ACC112 (cell line): ENCODE data around the gene BTRC.
"Not testable (repeated sequence)": the region's sequence is repeated elsewhere in the genome, so short reads cannot be mapped to it uniquely, and the experiment has no call there.

Experiments
- H2AFZ ChIP-seq: fragments of 200-600 bp; sonication (generic); one replicate; pipeline ENCODE4 v1.6.0; 2017; ENCODE audit warnings: antibody characterized with exemption, low read length; ENCODE audit not compliant: unreplicated experiment
- H3K27ac ChIP-seq: fragments of 200-600 bp; sonication (generic); 2 replicates; pipeline ENCODE4 v1.5.1; 2014; ENCODE audit warnings: low read depth, mild to moderate bottlenecking, antibody characterized with exemption, low read length, moderate library complexity
- H3K27me3 ChIP-seq: fragments of 200-600 bp; sonication (generic); 2 replicates; pipeline ENCODE4 v1.6.1; 2014; ENCODE audit warnings: mild to moderate bottlenecking, antibody characterized with exemption, low read length, moderate library complexity, mixed read lengths; ENCODE audit not compliant: insufficient read depth
- H3K36me3 ChIP-seq: fragments of 200-600 bp; sonication (generic); 2 replicates; pipeline ENCODE4 v1.6.1; 2016; ENCODE audit warnings: mild to moderate bottlenecking, antibody characterized with exemption, low read length, moderate library complexity, mixed read lengths; ENCODE audit not compliant: insufficient read depth
- H3K4me1 ChIP-seq: fragments of 200-600 bp; sonication (generic); one replicate; pipeline ENCODE4 v1.6.1; 2016; ENCODE audit warnings: low read length, mixed read lengths; ENCODE audit not compliant: insufficient read depth, unreplicated experiment, control insufficient read depth
- H3K4me3 ChIP-seq: fragments of 200-600 bp; sonication (generic); 2 replicates; pipeline ENCODE4 v1.5.1; 2014; ENCODE audit warnings: mild to moderate bottlenecking, low read depth, low read length
- H3K79me2 ChIP-seq: fragments of 200-600 bp; sonication (generic); one replicate; pipeline ENCODE4 v1.6.0; 2016; ENCODE audit warnings: low read length; ENCODE audit not compliant: control insufficient read depth, unreplicated experiment, insufficient read depth

BTRC gene

GRCh38 chr10:101585841-101586240, 231.9 kb downstream of the BTRC start:
- peaks cover 3% of the 10 kb centered on the region; the same call in 1 of the 2 replicates for H3K36me3 ChIP-seq
- H3K79me2 ChIP-seq, result peaks cover 14% of the 10 kb centered on the region
- H3K27me3 ChIP-seq, result no peaks in the 10 kb centered on the region
- no peak overlapping the region for H3K4me3 ChIP-seq
- H3K27ac ChIP-seq, result no peak overlapping the region
- H3K4me1 ChIP-seq, result peaks cover 7% of the 10 kb centered on the region
- H2AFZ ChIP-seq, result no peak overlapping the region

DNA sequence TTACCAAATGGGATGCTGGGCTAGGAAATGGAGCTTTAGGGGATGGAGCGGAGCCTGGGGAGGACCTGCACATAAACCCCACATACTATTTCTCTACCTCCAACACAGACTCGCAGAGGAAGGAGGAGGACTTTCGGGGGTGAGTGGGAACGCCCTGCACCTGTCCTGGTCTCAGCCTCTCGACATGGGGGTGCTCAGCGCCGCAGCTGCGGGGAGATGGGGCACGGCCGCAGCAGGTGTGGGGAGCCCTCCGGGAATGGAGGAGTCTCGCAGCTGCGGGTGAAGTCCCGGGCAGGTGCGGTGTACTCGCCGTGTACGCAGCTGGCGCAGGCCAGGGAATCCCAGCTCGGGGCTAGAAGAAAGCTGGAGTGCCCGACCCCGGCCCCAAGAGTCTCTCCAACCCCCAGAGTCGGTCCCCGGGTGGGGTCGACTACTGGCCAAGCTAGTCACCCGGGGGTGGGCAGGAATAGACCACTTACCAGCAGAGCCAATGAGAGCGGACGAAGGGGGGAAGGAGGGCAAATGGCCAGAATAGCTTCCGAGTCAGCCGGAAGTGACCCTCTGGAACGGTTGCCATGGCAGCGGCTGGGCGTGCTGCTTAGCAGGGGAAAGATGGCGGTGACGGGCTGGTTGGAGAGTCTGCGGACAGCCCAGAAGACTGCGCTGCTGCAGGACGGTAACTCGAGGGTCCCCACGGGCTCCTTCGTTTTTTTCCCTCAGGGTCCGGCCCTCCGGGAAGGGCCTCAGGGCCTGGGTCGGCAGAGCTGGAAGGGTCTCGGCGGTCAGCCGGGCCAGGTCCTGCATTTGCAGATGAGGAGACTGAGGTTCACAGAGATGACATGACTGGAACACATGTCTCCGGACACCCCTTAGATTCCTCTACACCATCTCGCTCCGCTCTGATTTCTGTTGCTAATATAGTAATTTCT, 234.0 kb downstream of the BTRC start, which contains the start of the genes DPCD and POLL:
TSS of gene DPCD (plus strand) at position 597 of the 929 bp plus-strand sequence. CDS start at position 613, 16 bp downstream.
TSS of gene POLL (minus strand) at position 533 of the 929 bp plus-strand sequence. CDS start 897 bp downstream, outside the sequence.
- H3K4me3 ChIP-seq, result peak within 1 kb of the TSS; percentile 100
- peaks cover 14% of the 10 kb centered on the region for H3K79me2 ChIP-seq
- H3K27me3 ChIP-seq, result no peaks in the 10 kb centered on the region
- H2AFZ ChIP-seq, result peak within 1 kb of the TSS; percentile 98
- H3K27ac ChIP-seq, result no peak within 1 kb of the TSS
- peaks cover 7% of the 10 kb centered on the region for H3K4me1 ChIP-seq
- peaks cover 3% of the 10 kb centered on the region; the same call in 1 of the 2 replicates for H3K36me3 ChIP-seq

DNA sequence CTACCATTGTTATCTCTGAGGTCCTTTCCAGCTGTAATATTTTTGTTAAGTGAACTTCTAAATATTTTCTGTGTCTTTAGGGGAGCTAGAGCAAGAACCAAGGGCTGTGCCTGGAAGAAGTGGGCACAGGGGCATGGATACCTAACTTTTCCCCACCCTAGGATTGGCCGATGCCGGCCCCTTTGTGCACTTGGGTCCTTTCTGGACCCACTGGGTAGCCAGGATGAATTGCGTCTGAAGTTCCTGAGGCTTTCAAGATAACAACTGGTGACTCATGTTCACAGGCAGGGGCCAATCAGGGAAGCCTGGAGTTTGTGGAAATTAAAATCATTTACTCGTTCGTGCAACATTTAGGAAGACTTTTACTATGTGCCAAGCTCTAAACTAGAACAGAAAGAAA, 234.9 kb downstream of the BTRC start:
- Histone ChIP-seq H3K27ac (no peak overlapping the region), H3K4me1 (peaks cover 7% of the 10 kb centered on the region)

DNA sequence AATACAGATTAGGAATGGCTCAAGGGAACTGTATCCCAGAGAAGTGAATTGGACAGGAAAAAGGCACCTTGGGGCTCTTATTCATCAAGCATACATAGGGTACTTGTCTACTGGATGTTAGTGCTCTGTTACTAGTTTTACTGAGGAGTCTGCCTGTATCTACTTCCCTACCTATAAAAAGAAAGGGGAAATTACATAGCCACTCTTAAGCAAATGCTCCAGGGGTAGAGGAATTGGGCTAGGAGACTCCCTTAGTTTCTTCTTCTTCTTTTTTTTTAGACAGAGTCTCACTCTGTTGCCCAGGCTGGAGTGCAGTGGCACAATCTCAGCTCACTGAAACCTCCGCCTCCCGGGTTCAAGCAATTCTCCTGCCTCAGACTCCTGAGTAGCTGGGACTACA, 239.4 kb downstream of the BTRC start:
- H3K4me1 ChIP-seq, H3K36me3 ChIP-seq, H3K27ac ChIP-seq: not testable (repeated sequence)

More for the DNA sequence above, 234.9 kb downstream of the BTRC start:
- Histone ChIP-seq H3K79me2 (peaks cover 14% of the 10 kb centered on the region), H2AFZ (peak overlapping the region; percentile 90), H3K4me3 (peak overlapping the region; percentile 100), H3K36me3 (peaks cover under 1% of the 10 kb centered on the region; the same call in 1 of the 2 replicates), H3K27me3 (no peaks in the 10 kb centered on the region)

DNA sequence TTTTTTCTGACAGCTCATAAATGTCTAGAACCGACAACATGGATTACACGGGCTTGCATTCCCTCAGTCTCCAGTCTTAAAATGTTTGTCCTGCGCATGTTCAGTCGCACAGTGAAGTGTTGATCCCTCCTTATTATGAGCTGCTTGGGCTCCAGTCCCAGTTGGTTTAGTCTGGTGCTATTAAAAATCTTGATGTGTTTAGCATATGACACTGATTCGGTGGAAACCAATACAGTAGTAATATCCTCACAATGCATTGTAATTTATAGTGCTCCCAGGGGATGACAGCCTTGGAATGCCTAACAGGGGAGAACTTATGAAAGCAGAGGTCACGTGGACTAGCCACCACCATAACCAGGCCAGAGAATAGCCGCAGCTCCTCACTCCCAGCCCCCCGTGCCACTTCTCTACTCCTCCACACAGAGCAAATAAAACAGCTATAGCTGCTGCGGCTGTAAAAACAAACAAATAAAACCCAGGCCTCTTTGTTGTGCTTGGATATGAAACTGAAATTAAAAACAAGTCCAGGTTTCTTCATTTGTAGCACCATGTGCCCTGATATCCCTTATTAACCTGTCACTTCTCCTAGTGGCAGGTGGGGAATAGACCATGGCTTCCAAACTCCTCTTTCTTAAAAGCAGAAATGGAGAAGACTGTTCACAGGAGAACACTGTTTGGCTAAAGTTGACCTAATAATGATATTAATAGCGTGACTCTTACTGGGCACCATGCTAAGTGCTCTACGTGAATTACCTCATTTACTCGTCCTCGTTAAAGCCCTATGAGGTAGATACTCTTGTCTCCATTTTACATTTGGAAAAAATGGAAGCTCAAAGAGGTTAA, 241.8 kb downstream of the BTRC start:
- H3K36me3 ChIP-seq, result no peaks in the 10 kb centered on the region
- no peak overlapping the region for H3K4me3 ChIP-seq
- H3K79me2 ChIP-seq, result no peaks in the 10 kb centered on the region
- no peak overlapping the region for H3K27ac ChIP-seq
- H2AFZ ChIP-seq, result no peak overlapping the region
- no peaks in the 10 kb centered on the region for H3K4me1 ChIP-seq
- no peaks in the 10 kb centered on the region for H3K27me3 ChIP-seq

More for the DNA sequence above, 239.4 kb downstream of the BTRC start:
- H3K79me2 ChIP-seq, H3K27me3 ChIP-seq, H3K4me3 ChIP-seq, H2AFZ ChIP-seq: not testable (repeated sequence)

- no peaks in the 10 kb centered on the region for H3K36me3 ChIP-seq
- H3K4me3 ChIP-seq, result no peak overlapping the region
- H3K79me2 ChIP-seq, result no peaks in the 10 kb centered on the region
- H3K27ac ChIP-seq, result no peak overlapping the region
- no peaks in the 10 kb centered on the region for H3K4me1 ChIP-seq
- no peaks in the 10 kb centered on the region for H3K27me3 ChIP-seq
- no peak overlapping the region for H2AFZ ChIP-seq
These were observed 243.3 kb downstream of the BTRC start for GRCh38 chr10:101597091-101597900.

GRCh38 chr10:101601541-101601940, 247.6 kb downstream of the BTRC start:
- H3K79me2 ChIP-seq, result no peaks in the 10 kb centered on the region
- no peaks in the 10 kb centered on the region for H3K4me1 ChIP-seq
- H3K27me3 ChIP-seq, result no peaks in the 10 kb centered on the region
- H2AFZ ChIP-seq, result no peak overlapping the region
- H3K36me3 ChIP-seq, result no peaks in the 10 kb centered on the region; the same call in 1 of the 2 replicates
- H3K27ac ChIP-seq, result no peak overlapping the region
- H3K4me3 ChIP-seq, result no peak overlapping the region

DNA sequence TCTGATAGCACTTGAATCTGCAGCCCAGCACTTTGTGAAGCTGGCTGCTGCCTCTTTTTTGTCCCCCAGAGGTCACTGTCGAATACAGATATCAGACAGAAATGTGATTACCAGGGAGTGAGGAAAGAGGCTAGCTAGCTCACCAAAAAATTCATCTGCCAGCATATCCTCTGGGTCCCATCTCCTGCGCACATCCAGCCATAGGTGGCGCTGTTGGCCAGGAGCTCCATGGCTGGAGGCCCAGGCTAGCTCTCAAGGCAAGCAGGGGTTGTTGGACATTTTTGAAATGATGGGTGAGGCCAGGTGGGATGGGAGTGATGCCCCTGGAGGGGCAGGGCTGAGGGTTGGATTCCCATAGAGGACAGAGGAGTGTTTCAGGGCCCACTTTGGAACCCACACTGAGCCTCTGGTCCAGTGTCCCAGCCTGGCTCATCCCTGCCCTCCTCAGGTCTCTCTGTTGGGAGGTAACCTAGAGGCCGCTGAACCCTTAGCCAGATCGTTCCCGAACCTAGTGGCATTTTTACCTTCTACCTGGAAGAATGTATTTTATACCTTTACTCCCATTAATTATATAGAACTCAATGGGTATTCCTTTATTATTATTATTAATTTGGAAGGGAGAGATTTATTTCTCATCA, 248.9 kb downstream of the BTRC start:
- Histone ChIP-seq H2AFZ (no peak overlapping the region), H3K4me1 (no peaks in the 10 kb centered on the region), H3K27me3 (no peaks in the 10 kb centered on the region), H3K27ac (no peak overlapping the region), H3K36me3 (no peaks in the 10 kb centered on the region; the same call in 1 of the 2 replicates), H3K79me2 (no peaks in the 10 kb centered on the region), H3K4me3 (no peak overlapping the region)
